Astrocyte (in vitro differentiated cells and primary cell): ENCODE data around the gene ATL1. TPM values are rescaled to one million over a fixed set of nuclear protein-coding genes. Genes with fewer than 3 reads are reported as not detected.

Source experiments
- DNase-seq: peaks from one replicate; pipeline ENCODE4 v3.0.0-alpha.2; 2010; ENCODE audit warnings: low read depth
- FAIRE-seq: peaks from 2 replicates; lab custom pipeline; 2011; peaks lifted over from hg19 to GRCh38; lab: Jason Lieb, UNC
- H2AFZ ChIP-seq: 2 replicates; pipeline ENCODE4 v1.6.0; 2012; ENCODE audit warnings: low read depth, low read length, inconsistent platforms
- H3K27ac ChIP-seq: 2 replicates; pipeline ENCODE4 v1.5.1; 2011; ENCODE audit warnings: low read depth, low read length, inconsistent platforms
- H3K27me3 ChIP-seq: 2 replicates; pipeline ENCODE4 v1.6.0; 2011; ENCODE audit warnings: low read length, inconsistent platforms; ENCODE audit not compliant: insufficient read depth
- H3K36me3 ChIP-seq: 2 replicates; pipeline ENCODE4 v1.5.1; 2011; ENCODE audit warnings: low read length, inconsistent platforms; ENCODE audit not compliant: insufficient read depth
- H3K4me1 ChIP-seq: 2 replicates; pipeline ENCODE4 v1.5.1; 2011; ENCODE audit warnings: low read length, inconsistent platforms; ENCODE audit not compliant: insufficient read depth
- H3K4me2 ChIP-seq: 2 replicates; pipeline ENCODE4 v1.6.0; 2012; ENCODE audit warnings: low read length, inconsistent platforms
- H3K4me3 ChIP-seq: 2 replicates; pipeline ENCODE4 v1.5.1; 2011; ENCODE audit warnings: low read depth, mild to moderate bottlenecking, low read length, inconsistent platforms; ENCODE audit not compliant: insufficient read depth
- H3K79me2 ChIP-seq: 2 replicates; pipeline ENCODE4 v1.6.0; 2012; ENCODE audit warnings: mild to moderate bottlenecking, low read length, inconsistent platforms; ENCODE audit not compliant: insufficient read depth
- H3K9ac ChIP-seq: 2 replicates; pipeline ENCODE4 v1.6.0; 2012; ENCODE audit warnings: mild to moderate bottlenecking, low read length, inconsistent platforms
- H3K9me3 ChIP-seq: 2 replicates; pipeline ENCODE4 v1.5.1; 2012; ENCODE audit warnings: low read depth, mild to moderate bottlenecking, low read length, inconsistent platforms; ENCODE audit not compliant: insufficient read depth
- H4K20me1 ChIP-seq: 2 replicates; pipeline ENCODE4 v1.6.0; 2012; ENCODE audit warnings: low read length, inconsistent platforms; ENCODE audit not compliant: insufficient read depth
- H3K27ac Mint-ChIP-seq: one replicate; pipeline ENCODE4 v1.8.0; 2021; ENCODE audit warnings: mild to moderate bottlenecking, mixed read lengths; ENCODE audit not compliant: unreplicated experiment
- H3K27me3 Mint-ChIP-seq: one replicate; pipeline ENCODE4 v1.8.0; 2021; ENCODE audit warnings: low read depth, mixed read lengths; ENCODE audit not compliant: unreplicated experiment
- H3K36me3 Mint-ChIP-seq: one replicate; pipeline ENCODE4 v1.8.0; 2021; ENCODE audit warnings: low read depth, mixed read lengths; ENCODE audit not compliant: unreplicated experiment
- H3K4me1 Mint-ChIP-seq: one replicate; pipeline ENCODE4 v1.8.0; 2021; ENCODE audit warnings: low read depth, mixed read lengths; ENCODE audit not compliant: unreplicated experiment
- H3K4me3 Mint-ChIP-seq: one replicate; pipeline ENCODE4 v1.8.0; 2021; ENCODE audit warnings: mild to moderate bottlenecking, moderate library complexity, mixed read lengths; ENCODE audit not compliant: unreplicated experiment
- H3K9me3 Mint-ChIP-seq: one replicate; pipeline ENCODE4 v1.8.0; 2021; ENCODE audit warnings: mild to moderate bottlenecking, mixed read lengths; ENCODE audit not compliant: unreplicated experiment
- EZH2 ChIP-seq: IDR thresholded peaks from 2 replicates; pipeline ENCODE4 v1.6.1; 2012; ENCODE audit warnings: mild to moderate bottlenecking, low read length, inconsistent platforms; ENCODE audit not compliant: insufficient read depth
- total RNA-seq: library from RNA; stranded (reverse); gene quantifications from 2 replicates; pipeline ENCODE4 v1.2.1, GENCODE V29; 2021
- TF ChIP-seq, protein P1 (sequence below): IDR thresholded peaks from 2 replicates; pipeline ENCODE4 v1.5.1; 2011; ENCODE audit warnings: low read depth, mild to moderate bottlenecking, inconsistent platforms, low read length, moderate library complexity; ENCODE audit not compliant: insufficient read depth

ATL1 gene
- total RNA-seq, 1 donor from 2014 or later, result 15.8 TPM

DNA sequence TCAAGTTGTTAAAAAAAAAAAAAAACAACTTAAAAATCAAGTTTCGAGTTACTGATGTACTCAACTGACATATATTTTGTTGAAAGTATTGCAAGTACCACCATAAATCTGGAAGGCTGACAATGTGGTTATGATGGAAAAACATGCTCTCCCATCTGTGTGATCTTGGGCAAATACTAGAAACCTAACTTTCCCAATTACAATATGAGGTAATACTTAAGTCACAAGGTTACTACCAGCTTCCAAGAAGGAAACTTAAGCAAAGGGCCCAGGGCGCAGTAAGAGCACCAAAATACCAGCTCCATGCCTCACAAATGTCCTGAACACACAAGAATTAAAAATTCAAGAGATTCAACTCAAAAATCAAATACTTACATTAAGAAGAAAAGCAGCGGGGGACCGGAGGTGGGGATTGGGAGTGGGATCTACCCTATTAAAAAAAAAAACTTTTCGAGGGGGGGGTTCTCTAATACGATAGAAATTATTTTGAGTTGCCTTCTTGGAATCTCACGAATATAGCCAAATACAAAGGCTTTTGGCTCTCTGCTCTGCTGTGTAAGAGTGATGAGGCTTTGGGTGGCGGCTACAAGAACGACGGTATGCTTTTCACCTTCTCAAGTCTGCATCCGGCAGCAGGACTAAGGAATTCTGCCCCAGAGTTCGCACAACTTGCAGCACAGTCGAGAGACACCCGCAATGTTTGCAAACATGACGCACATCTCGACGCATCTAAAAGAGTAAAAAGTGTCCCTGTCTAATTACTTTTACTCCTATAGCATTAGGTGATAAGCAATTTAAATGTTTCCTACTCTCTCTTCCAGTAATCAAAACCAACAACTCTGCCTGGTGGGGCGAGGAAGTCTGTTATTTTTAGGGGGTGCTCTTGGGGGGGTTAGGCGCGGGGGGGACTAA lies 107.1 kb downstream of the ATL1 start:
- peaks cover 6% of the 10 kb centered on the region for H3K36me3 Mint-ChIP-seq
- peaks cover 15% of the 10 kb centered on the region for H4K20me1 ChIP-seq
- no peaks in the 10 kb centered on the region for H3K9me3 Mint-ChIP-seq
- H3K27ac Mint-ChIP-seq, result peak overlapping the region; percentile 98
- peak overlapping the region; percentile 99 for H3K4me3 Mint-ChIP-seq
- H3K4me1 Mint-ChIP-seq, result peaks cover 7% of the 10 kb centered on the region
- FAIRE-seq (no peak), DNase-seq (peak; percentile 72)
- no peak overlapping the region for H2AFZ ChIP-seq
- TF ChIP-seq EZH2, result no peak
- TF ChIP-seq, protein P1, sequence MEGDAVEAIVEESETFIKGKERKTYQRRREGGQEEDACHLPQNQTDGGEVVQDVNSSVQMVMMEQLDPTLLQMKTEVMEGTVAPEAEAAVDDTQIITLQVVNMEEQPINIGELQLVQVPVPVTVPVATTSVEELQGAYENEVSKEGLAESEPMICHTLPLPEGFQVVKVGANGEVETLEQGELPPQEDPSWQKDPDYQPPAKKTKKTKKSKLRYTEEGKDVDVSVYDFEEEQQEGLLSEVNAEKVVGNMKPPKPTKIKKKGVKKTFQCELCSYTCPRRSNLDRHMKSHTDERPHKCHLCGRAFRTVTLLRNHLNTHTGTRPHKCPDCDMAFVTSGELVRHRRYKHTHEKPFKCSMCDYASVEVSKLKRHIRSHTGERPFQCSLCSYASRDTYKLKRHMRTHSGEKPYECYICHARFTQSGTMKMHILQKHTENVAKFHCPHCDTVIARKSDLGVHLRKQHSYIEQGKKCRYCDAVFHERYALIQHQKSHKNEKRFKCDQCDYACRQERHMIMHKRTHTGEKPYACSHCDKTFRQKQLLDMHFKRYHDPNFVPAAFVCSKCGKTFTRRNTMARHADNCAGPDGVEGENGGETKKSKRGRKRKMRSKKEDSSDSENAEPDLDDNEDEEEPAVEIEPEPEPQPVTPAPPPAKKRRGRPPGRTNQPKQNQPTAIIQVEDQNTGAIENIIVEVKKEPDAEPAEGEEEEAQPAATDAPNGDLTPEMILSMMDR, result no peak
- peak overlapping the region; percentile 89 for H3K4me2 ChIP-seq
- H3K36me3 ChIP-seq, result no peaks in the 10 kb centered on the region
- no peaks in the 10 kb centered on the region for H3K27me3 Mint-ChIP-seq
- H3K4me1 ChIP-seq, result peaks cover 9% of the 10 kb centered on the region
- no peaks in the 10 kb centered on the region for H3K27me3 ChIP-seq
- H3K27ac ChIP-seq, result peak overlapping the region; percentile 91
- H3K79me2 ChIP-seq, result peaks cover 47% of the 10 kb centered on the region
- H3K9me3 ChIP-seq, result no peaks in the 10 kb centered on the region
- H3K4me3 ChIP-seq, result peak overlapping the region; percentile 85
- peak overlapping the region; percentile 93 for H3K9ac ChIP-seq

DNA sequence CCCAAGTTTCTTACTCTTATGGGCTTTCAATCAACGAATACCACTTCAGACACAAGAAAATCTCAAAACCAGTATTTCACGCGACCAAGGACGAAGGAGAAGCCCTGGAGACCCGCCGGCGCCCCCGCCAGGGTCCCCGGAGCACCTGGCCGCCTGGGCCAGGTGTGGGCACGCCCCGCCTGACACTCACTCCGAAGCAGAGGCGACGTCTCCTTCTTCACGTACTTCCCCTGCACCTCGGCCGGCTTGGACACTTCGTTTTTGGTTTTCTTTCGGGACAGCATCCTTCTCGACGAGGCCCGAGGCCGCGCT lies 107.7 kb downstream of the ATL1 start:
- peaks cover 44% of the 10 kb centered on the region for H3K79me2 ChIP-seq
- peaks cover 6% of the 10 kb centered on the region for H3K36me3 Mint-ChIP-seq

More for the DNA sequence above, 107.7 kb downstream of the ATL1 start:
- FAIRE-seq (no peak), DNase-seq (no peak)
- H3K4me3 Mint-ChIP-seq, result peak overlapping the region; percentile 99
- Histone ChIP-seq H3K4me2 (peak overlapping the region; percentile 89), H3K4me3 (peak overlapping the region; percentile 85), H3K36me3 (no peaks in the 10 kb centered on the region), H4K20me1 (peaks cover 15% of the 10 kb centered on the region), H3K4me1 (peaks cover 9% of the 10 kb centered on the region), H3K27me3 (no peaks in the 10 kb centered on the region), H3K9ac (peak overlapping the region; percentile 93), H2AFZ (peak overlapping the region; percentile 95), H3K9me3 (no peaks in the 10 kb centered on the region), H3K27ac (peak overlapping the region; percentile 91)
- no peaks in the 10 kb centered on the region for H3K27me3 Mint-ChIP-seq
- peak overlapping the region; percentile 98 for H3K27ac Mint-ChIP-seq
- no peaks in the 10 kb centered on the region for H3K9me3 Mint-ChIP-seq
- peaks cover 7% of the 10 kb centered on the region for H3K4me1 Mint-ChIP-seq
- TF ChIP-seq EZH2, result no peak
- TF ChIP-seq, protein P1, result no peak
